H9 (cell line): ENCODE data around the gene SLC24A3. TPM values are rescaled to one million over a fixed set of nuclear protein-coding genes. Genes with fewer than 3 reads are reported as not detected.

Source experiments
- DNase-seq: peaks from one replicate; pipeline ENCODE4 v3.0.0-alpha.2; 2017
- H2AFZ ChIP-seq: one replicate; pipeline ENCODE4 v1.6.1; 2013; ENCODE audit warnings: mild to moderate bottlenecking, low read length, control low read depth, moderate library complexity
- H2AK5ac ChIP-seq: 2 replicates; pipeline ENCODE4 v1.6.1; 2013; ENCODE audit warnings: low read length, control low read depth, mixed read lengths; ENCODE audit not compliant: insufficient read length
- H2BK120ac ChIP-seq: one replicate; pipeline ENCODE4 v1.6.1; 2013; ENCODE audit warnings: low read depth, mild to moderate bottlenecking, low read length, control low read depth, inconsistent platforms; ENCODE audit not compliant: poor library complexity, severe bottlenecking
- H2BK12ac ChIP-seq: 2 replicates; pipeline ENCODE4 v1.6.1; 2013; ENCODE audit warnings: low read length, control low read depth, mixed read lengths, low read depth; ENCODE audit not compliant: insufficient read length
- H2BK15ac ChIP-seq: 2 replicates; pipeline ENCODE4 v1.6.1; 2013; ENCODE audit warnings: low read depth, low read length, control low read depth
- H2BK20ac ChIP-seq: one replicate; pipeline ENCODE4 v1.6.1; 2013; ENCODE audit warnings: low read depth, mild to moderate bottlenecking, low read length, control low read depth, inconsistent platforms; ENCODE audit not compliant: poor library complexity, severe bottlenecking
- H2BK5ac ChIP-seq: 2 replicates; pipeline ENCODE4 v1.6.1; 2013; ENCODE audit warnings: low read length, control low read depth, mixed read lengths; ENCODE audit not compliant: insufficient read length
- H3K14ac ChIP-seq: 2 replicates; pipeline ENCODE4 v1.6.1; 2013; ENCODE audit warnings: low read length, control low read depth; ENCODE audit not compliant: insufficient read depth
- H3K18ac ChIP-seq: 2 replicates; pipeline ENCODE4 v1.6.1; 2013; ENCODE audit warnings: low read depth, mild to moderate bottlenecking, mixed read lengths, low read length, control low read depth; ENCODE audit not compliant: insufficient read length
- H3K23ac ChIP-seq: 2 replicates; pipeline ENCODE4 v1.6.1; 2013; ENCODE audit warnings: low read length, control low read depth, mixed read lengths, low read depth; ENCODE audit not compliant: insufficient read length
- H3K23me2 ChIP-seq: 2 replicates; pipeline ENCODE4 v1.6.1; 2013; ENCODE audit warnings: low read depth, mild to moderate bottlenecking, mixed read lengths, low read length, control low read depth; ENCODE audit not compliant: insufficient read length, poor library complexity, severe bottlenecking
- H3K27ac ChIP-seq: 2 replicates; pipeline ENCODE4 v1.5.1; 2013; ENCODE audit warnings: low read length, control low read depth, mixed read lengths, low read depth; ENCODE audit not compliant: insufficient read length
- H3K27me3 ChIP-seq: 2 replicates; pipeline ENCODE4 v1.6.1; 2013; ENCODE audit warnings: low read length, control low read depth, inconsistent platforms; ENCODE audit not compliant: insufficient read depth
- H3K4ac ChIP-seq: 2 replicates; pipeline ENCODE4 v1.6.1; 2013; ENCODE audit warnings: low read depth, mild to moderate bottlenecking, control low read depth, inconsistent platforms, low read length, moderate library complexity
- H3K4me1 ChIP-seq: 2 replicates; pipeline ENCODE4 v1.6.1; 2013; ENCODE audit warnings: low read length, control low read depth, inconsistent platforms; ENCODE audit not compliant: insufficient read depth
- H3K4me2 ChIP-seq: 2 replicates; pipeline ENCODE4 v1.6.1; 2013; ENCODE audit warnings: low read length, control low read depth, mixed read lengths; ENCODE audit not compliant: insufficient read length, insufficient read depth
- H3K56ac ChIP-seq: 2 replicates; pipeline ENCODE4 v1.6.1; 2013; ENCODE audit warnings: low read depth, mild to moderate bottlenecking, mixed read lengths, low read length, control low read depth; ENCODE audit not compliant: insufficient read length
- H3K79me1 ChIP-seq: 2 replicates; pipeline ENCODE4 v1.6.1; 2013; ENCODE audit warnings: low read depth, mild to moderate bottlenecking, moderate library complexity, low read length, control low read depth, inconsistent platforms; ENCODE audit not compliant: insufficient read depth, poor library complexity, severe bottlenecking
- H3K79me2 ChIP-seq: 2 replicates; pipeline ENCODE4 v1.6.1; 2013; ENCODE audit warnings: low read length, control low read depth, inconsistent platforms; ENCODE audit not compliant: insufficient read depth
- H3K9ac ChIP-seq: 2 replicates; pipeline ENCODE4 v1.6.1; 2013; ENCODE audit warnings: low read length, control low read depth, mixed read lengths; ENCODE audit not compliant: insufficient read length; ENCODE audit errors: extremely low read depth
- H3K9me3 ChIP-seq: one replicate; pipeline ENCODE4 v1.6.1; 2013; ENCODE audit warnings: low read depth, low read length, inconsistent platforms; ENCODE audit not compliant: control insufficient read depth
- H3T11ph ChIP-seq: one replicate; pipeline ENCODE4 v1.6.1; 2013; ENCODE audit warnings: mild to moderate bottlenecking, low read length, control low read depth, inconsistent platforms
- H4K20me1 ChIP-seq: one replicate; pipeline ENCODE4 v1.6.1; 2013; ENCODE audit not compliant: control insufficient read depth, insufficient read length, insufficient read depth
- H4K5ac ChIP-seq: 2 replicates; pipeline ENCODE4 v1.6.1; 2013; ENCODE audit warnings: low read depth, mild to moderate bottlenecking, mixed read lengths, low read length, control low read depth; ENCODE audit not compliant: insufficient read length
- H4K8ac ChIP-seq: replicated peaks from 2 replicates; pipeline ENCODE4 v1.6.1; 2013; ENCODE audit warnings: low read length, control low read depth, mixed read lengths, low read depth; ENCODE audit not compliant: insufficient read length
- H4K91ac ChIP-seq: 2 replicates; pipeline ENCODE4 v1.6.1; 2013; ENCODE audit warnings: low read depth, mild to moderate bottlenecking, moderate library complexity, mixed read lengths, low read length, control low read depth; ENCODE audit not compliant: insufficient read length
- H3K27ac Mint-ChIP-seq, 3 experiments: 2 replicates in 2 of 3; 3 replicates in 1 of 3; pipeline ENCODE4 v1.8.0; 2020 to 2021; ENCODE audit warnings: mixed read lengths in 3 of 3, mild to moderate bottlenecking in 1 of 3, moderate library complexity in 1 of 3
- H3K27me3 Mint-ChIP-seq: 2 replicates; pipeline ENCODE4 v1.8.0; 2021; ENCODE audit warnings: low read depth, mild to moderate bottlenecking, moderate library complexity, mixed read lengths
- H3K36me3 Mint-ChIP-seq, 3 experiments: 2 replicates in 2 of 3; 3 replicates in 1 of 3; pipeline ENCODE4 v1.8.0; 2020 to 2021; ENCODE audit warnings: low read depth in 3 of 3, mixed read lengths in 3 of 3; ENCODE audit not compliant: insufficient read depth in 1 of 3
- H3K4me1 Mint-ChIP-seq, 2 experiments: 2 replicates each; pipeline ENCODE4 v1.8.0; 2020; ENCODE audit warnings: mixed read lengths in 2 of 2
- H3K4me3 Mint-ChIP-seq, 2 experiments: 2 replicates in 1 of 2; 3 replicates in 1 of 2; pipeline ENCODE4 v1.8.0; 2020 to 2021; ENCODE audit warnings: mild to moderate bottlenecking in 2 of 2, mixed read lengths in 2 of 2, moderate library complexity in 1 of 2
- H3K9me3 Mint-ChIP-seq, 2 experiments: 2 replicates in 1 of 2; 3 replicates in 1 of 2; pipeline ENCODE4 v1.8.0; 2020; ENCODE audit warnings: mild to moderate bottlenecking in 2 of 2, mixed read lengths in 2 of 2, moderate library complexity in 1 of 2
- CTCF ChIP-seq: fragments of 200-600 bp; sonication (generic); conservative IDR thresholded peaks from 3 replicates; pipeline ENCODE4 v1.8.0; 2021; ENCODE audit warnings: antibody characterized with exemption, mild to moderate bottlenecking
- WGBS: extraction: QIAGEN DNeasy Blood & Tissue Kit; methylation state at CpG from one replicate; pipeline ENCODE4 v1.1.7; 2013; ENCODE audit warnings: missing lambda C conversion rate, low lambda C conversion rate, mixed read lengths; ENCODE audit not compliant: insufficient read length; ENCODE audit errors: extremely low coverage; 5-methylcytosine and 5-hydroxymethylcytosine counted together
- total RNA-seq: library from RNA; stranded (reverse); gene quantifications from 2 replicates; pipeline ENCODE4 v1.2.1, GENCODE V29; 2021

The SLC24A3 gene
- total RNA-seq, 1 experiment from 2014 or later = 0.83 TPM

- no peak overlapping the region for H2BK20ac ChIP-seq
Observed at GRCh38 chr20:19482726-19483125, 270.3 kb downstream of the SLC24A3 start.

More at GRCh38 chr20:19482726-19483125, 270.3 kb downstream of the SLC24A3 start:
- Histone ChIP-seq H3K27ac (no peak overlapping the region), H4K91ac (no peak overlapping the region), H3K27me3 (no peaks in the 10 kb centered on the region), H3K79me1 (no peaks in the 10 kb centered on the region), H2BK15ac (no peak overlapping the region), H2BK120ac (no peak overlapping the region), H4K5ac (no peak overlapping the region), H3K9me3 (no peaks in the 10 kb centered on the region), H4K20me1 (no peaks in the 10 kb centered on the region), H3K9ac (no peak overlapping the region), H3K4ac (no peak overlapping the region), H4K8ac (no peak overlapping the region), H3K18ac (no peak overlapping the region), H3K56ac (no peak overlapping the region), H3K23me2 (no peaks in the 10 kb centered on the region), H3K14ac (no peak overlapping the region), H3K4me2 (no peak overlapping the region), H3K79me2 (no peaks in the 10 kb centered on the region), H3K4me1 (no peaks in the 10 kb centered on the region), H2AFZ (no peak overlapping the region), H3K23ac (no peak overlapping the region), H2BK5ac (no peak overlapping the region), H3T11ph (no peak overlapping the region), H2BK12ac (no peak overlapping the region), H2AK5ac (no peak overlapping the region)
- Mint-ChIP-seq H3K27ac (no peak overlapping the region), H3K4me1 (no peaks in the 10 kb centered on the region), H3K9me3 (no peaks in the 10 kb centered on the region; a peak in 1 of 5 replicates), H3K27me3 (peaks cover 2% of the 10 kb centered on the region; the same call in 1 of the 2 replicates), H3K4me3 (no peak overlapping the region), H3K36me3 (no peaks in the 10 kb centered on the region)
- WGBS = no CpG with 5 or more reads among the region's 2 CpGs
- no peak for TF ChIP-seq CTCF
- DNase-seq = no peak
